Stimulated activated CD8-positive, alpha-beta memory T cell treated with anti-CD3 and anti-CD28 coated beads, Interleukin-15, amount 100 ng/mL, for 48 hours (primary cell): Measurements from ENCODE around the gene TMPRSS11E.
"Not testable (repeated sequence)": the region's sequence is repeated elsewhere in the genome, so short reads cannot be mapped to it uniquely, and the experiment has no call there.

ENCODE experiments used
- DNase-seq, 2 donors: peaks; one replicate each; pipeline ENCODE4 v3.0.0-alpha.2; 2020; ENCODE audit warnings: low read depth in 2 of 2

TMPRSS11E gene, protein sequence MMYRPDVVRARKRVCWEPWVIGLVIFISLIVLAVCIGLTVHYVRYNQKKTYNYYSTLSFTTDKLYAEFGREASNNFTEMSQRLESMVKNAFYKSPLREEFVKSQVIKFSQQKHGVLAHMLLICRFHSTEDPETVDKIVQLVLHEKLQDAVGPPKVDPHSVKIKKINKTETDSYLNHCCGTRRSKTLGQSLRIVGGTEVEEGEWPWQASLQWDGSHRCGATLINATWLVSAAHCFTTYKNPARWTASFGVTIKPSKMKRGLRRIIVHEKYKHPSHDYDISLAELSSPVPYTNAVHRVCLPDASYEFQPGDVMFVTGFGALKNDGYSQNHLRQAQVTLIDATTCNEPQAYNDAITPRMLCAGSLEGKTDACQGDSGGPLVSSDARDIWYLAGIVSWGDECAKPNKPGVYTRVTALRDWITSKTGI

GRCh38 chr4:68447201-68447600, at the start of gene TMPRSS11E:
TSS of gene TMPRSS11E (plus strand) at chr4:68447463. CDS start at chr4:68447513, 50 bp downstream.
- no peak for DNase-seq

- no peak for DNase-seq
Observed at GRCh38 chr4:68399306-68399705, 48.0 kb upstream of the TMPRSS11E start.

DNA sequence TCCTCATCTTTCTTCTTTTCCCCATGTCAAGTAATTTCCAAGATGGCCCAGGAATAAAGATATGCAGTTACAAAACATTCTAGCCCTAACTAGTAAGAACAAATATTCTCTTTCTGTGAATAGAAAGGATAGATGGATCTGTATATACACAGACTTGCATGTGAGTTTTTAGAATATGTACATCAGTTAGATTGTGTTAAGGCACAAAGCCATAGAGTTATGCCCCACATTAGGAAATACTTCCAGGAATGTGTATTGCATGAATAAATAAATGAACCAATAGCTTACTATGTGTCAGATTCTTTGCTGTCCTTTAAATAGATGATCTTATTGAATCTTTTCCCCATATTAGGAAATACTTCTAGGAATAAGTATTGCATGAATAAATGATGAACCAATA, 46.0 kb upstream of the TMPRSS11E start:
- no peak for DNase-seq

DNA sequence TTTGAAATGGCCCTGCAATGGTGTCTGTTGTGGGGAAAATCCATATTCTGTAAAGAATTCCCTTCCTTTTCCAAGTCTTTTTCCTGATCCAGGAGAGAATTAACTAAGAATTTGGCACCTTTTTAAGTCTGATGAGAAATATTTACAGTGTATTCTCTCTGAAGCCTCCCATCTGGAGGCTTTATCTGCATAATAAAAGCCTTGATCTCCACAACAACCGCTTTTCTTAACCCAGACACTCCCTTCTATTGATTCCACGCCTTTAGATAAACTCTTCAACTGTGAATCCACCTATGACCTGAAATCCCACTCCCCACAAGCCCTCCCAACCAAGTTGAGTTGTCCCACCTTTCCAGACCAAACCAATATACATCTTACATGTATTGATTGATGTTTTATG, 43.1 kb upstream of the TMPRSS11E start:
- no peak for DNase-seq

GRCh38 chr4:68405718-68406478, 41.4 kb upstream of the TMPRSS11E start:
- not testable (repeated sequence) for DNase-seq

DNA sequence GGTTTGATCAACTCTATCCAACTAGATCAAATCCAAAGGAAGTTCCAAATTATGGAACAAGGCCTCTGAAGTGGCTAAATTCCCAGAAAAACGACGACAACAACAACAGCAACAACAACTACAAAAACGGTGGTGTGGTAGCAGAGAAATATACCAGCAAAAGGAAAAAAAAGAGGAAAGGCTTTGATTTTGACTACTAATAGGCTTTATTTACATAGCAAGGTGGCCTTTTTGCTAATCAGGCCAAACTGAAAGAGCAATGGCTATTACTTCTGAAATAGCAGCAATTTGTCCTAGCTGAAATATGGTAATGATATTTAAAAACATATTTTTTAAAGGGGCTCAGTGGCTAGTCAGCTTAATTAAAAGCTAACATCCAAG, 40.8 kb upstream of the TMPRSS11E start:
- no peak for DNase-seq

GRCh38 chr4:68407015-68407867, 40.0 kb upstream of the TMPRSS11E start:
- not testable (repeated sequence) for DNase-seq

GRCh38 chr4:68407868-68408190, 39.4 kb upstream of the TMPRSS11E start:
- no peak for DNase-seq

DNA sequence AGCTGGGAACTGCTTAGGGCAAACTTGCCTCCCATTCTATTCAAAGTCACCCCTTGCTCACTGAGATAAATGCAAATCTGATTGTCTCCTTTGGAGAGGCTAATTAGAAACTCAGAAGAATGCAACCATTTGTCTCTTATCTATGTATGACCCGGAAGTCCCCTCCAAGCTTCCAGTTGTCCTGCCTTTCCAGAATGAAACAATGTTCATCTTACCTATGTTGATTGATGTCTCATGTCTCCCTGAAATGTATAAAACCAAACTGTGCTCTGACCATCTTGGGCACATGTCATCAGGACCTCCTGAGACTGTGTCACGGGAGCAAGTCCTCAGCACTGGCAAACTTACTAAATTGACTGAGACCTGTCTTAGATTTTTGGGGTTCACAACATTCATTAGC, 37.1 kb upstream of the TMPRSS11E start:
- no peak for DNase-seq

DNA sequence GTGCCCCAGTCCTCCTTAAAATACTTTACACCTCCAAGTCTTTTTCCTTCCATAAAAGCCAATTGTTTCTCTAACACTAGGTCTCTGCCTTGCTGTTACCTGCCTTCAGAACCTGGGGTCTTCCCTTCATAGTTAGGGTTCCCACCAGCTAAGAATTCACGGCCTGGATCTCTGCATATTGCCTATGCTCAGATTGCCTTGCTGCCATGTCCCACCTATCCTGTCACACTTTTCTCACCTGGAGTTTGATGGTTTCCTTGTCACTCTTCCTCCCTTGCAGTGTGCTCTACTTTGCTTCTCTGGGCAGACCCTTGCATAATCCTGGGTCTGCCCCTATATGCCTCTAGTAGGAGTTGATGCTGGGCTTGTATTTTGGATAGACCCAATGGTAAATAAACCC, 36.6 kb upstream of the TMPRSS11E start:
- DNase-seq = no peak

GRCh38 chr4:68412031-68412430, 35.2 kb upstream of the TMPRSS11E start:
- DNase-seq = peak in 1 of 2 donors; percentile 11

- no peak for DNase-seq
Observed at GRCh38 chr4:68416591-68416990, 30.7 kb upstream of the TMPRSS11E start.

- no peak for DNase-seq
Observed at GRCh38 chr4:68426516-68426915, 20.7 kb upstream of the TMPRSS11E start.

DNA sequence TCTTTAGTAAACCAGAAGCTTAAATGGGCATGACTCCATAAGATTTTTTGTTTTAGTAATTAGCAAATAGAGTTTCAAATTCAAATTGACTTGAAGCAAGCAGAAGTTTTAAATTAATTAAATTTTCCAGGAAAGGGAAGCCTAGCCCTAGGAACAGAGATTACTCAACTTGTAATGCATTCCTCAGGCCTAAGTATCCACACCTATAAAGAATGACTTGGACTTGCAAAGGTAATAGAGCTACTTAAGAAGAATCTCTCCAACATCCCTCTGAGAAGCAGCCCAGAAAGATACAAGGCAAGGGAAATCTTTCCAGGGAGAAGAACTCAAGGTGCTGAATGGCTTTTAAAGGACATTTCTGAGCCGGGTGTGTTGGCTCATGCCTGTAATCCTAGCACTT, 16.9 kb upstream of the TMPRSS11E start:
- DNase-seq = no peak

GRCh38 chr4:68432320-68432719, 14.9 kb upstream of the TMPRSS11E start:
- no peak for DNase-seq

DNA sequence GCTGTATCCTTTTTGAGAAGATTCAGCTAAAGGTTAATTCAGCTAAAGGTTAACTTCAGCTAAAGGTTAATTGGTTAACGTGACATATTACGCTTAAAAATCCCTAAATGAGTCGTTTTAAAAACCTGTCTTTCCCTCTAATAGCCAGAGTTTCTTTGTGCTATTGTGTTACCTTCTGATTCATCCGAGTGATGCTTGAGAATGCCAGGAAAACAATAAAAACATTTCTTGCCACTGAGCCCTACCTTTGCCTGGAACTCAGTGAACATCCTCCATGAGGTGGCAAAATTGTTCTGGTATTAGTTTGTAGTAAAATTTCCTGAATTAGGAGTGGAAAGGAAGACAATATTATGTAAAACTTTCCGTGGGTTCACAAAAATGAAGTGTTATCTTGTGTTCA, 13.7 kb upstream of the TMPRSS11E start:
- no peak for DNase-seq

DNA sequence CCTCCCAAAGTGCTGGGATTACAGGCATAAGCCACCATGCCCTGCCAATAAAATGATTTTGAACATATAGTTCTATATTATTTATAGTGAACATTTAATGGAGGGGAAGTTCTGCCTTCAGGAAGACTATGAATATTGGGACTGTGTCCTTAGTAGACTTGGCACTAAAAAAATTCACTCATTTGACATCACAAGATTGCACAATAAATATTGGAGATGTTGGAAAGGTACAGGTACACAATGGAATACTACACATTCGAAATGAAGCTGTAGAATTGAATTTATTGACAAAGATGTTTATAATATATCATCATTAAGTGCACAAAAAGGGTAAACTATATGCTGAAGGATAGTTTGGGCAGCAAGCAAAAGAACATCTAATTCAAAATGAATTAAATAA, 13.0 kb upstream of the TMPRSS11E start:
- DNase-seq = no peak

DNA sequence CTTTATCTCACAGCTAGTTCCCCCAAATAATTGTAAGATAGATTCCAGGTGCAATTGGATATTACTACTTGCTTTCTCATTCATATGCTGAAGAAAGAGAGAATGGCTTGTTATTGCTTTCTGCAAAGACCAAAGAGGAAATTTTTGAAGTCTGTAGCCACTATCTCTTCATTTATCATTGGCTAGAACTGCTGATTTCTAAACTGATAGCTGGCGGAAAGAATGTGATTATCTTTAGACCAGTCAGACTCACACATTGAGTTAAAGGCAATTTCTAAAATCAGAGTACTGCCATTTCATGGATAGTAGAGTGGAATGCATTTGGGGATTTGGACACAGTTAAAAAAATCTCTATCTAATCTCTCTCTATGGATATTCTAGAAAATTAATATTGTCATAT, 12.4 kb upstream of the TMPRSS11E start:
- no peak for DNase-seq

DNA sequence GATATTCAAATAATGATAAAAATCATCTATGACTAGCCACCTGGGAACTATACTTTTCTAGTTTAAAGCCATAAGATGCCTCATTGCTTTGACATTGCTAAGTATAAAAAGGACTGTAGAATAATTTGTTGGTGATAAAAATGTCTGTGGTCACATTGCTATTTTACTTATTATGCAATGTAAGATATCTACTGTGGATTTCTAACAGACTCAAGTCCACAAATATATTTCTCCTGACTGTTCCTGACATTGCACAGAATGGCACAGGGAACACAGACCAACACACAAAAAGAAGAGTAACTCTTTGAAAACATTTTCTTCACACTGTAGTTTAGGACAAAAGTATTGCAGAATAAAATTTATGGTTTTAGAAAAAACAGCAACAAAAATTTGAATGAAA, 2.2 kb upstream of the TMPRSS11E start:
- DNase-seq = no peak

DNA sequence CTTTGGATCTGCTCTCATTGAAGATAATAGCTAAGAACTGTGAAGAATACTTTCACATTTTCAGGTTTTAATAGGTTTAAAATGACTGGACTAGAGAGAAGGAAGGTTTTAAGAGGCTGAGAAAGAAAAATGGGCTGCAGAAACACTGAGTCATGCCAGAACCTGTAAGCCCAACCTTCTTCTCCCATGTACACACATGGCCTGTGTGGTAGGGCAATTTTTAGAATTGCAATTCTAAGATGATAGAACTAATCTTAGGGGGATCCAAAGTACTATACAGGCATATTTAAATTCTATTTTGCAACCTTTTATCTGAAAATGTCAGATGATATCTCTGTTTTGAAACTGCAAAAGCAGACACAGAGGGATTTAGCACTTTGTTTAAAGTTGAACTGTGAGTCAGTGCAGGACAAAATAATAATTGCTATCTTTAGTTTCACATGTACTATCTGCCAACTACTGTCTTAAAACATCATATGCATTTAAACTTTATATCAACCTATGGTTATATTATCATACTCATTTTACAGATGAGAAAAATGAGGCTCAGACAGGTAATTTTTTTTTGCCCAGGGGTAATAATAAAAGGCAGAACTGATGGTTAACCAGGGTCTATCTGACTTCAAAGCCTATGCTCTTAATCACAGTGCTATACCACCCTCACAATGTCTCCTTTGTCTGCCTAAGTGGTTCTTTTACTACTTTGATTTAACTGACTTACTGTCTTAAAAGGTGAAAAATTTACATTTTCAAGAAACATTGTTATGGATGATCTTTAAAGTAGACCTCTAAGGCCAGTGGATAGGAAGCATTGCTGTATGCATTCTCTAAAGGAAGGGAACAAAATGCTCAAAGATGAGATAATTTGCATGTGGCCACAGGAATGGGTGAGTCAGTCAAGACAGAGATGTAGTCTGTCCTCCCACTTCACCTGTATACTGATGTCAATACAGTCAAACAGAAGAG, 4.3 kb downstream of the TMPRSS11E start:
- no peak for DNase-seq

DNA sequence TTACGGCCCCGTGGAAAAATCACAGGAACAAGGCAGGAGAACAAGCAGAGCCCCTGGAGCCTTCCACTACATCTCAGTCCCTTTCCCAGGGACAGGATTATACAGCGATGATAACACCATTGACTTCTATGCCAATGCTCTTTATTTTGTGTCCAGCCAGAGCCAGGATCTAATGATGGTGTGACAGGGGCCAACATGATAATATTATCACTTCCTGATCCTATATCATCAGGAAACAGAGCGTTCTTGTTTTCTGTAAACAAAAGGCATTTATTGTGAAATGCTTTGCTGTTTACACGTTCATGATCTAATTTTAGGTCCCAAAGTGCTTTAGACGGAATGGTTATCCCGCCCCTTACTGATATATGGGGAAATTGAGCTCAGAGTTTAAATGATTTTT, 12.8 kb downstream of the TMPRSS11E start:
- DNase-seq = no peak
